Stimulated activated naive CD8-positive, alpha-beta T cell treated with anti-CD3 and anti-CD28 coated beads, Interleukin-15, Interleukin-2, amounts not matched to agents 100 U/mL and 50 U/mL, for 24 hours (primary cell): ENCODE data around the gene NCOA6.
"Not testable (repeated sequence)": the region's sequence is repeated elsewhere in the genome, so short reads cannot be mapped to it uniquely, and the experiment has no call there.

Experiments
- ATAC-seq: fragments of 150-1000 bp; cut with Tn5 transposase; one replicate; pipeline ENCODE4 v1.10.0; 2021
- DNase-seq: peaks from one replicate; pipeline ENCODE4 v3.0.0; 2021

The NCOA6 gene

GRCh38 chr20:34774886-34775285 is 50.6 kb downstream of the NCOA6 start:
- DNase-seq (no peak), ATAC-seq (no peak)

DNA sequence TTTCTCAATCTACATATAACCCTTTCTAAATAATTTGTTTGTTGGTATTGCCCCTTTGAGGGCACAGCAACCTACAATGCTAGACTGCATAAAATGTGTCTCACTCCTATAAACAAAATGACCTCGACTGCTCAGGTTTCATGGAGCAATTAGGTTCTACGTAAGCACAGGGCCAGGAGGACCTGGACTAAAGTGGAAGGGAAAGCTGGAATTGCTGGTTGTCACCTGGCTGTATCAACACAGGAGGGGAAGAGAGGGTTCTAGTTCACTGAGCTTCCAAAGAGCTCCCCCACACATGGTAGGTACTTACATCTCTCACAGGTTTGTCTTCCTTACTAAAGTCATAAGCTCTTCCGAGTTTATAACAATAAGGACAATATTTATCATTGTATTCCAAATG is 51.0 kb downstream of the NCOA6 start:
- DNase-seq = no peak
- ATAC-seq = no peak

GRCh38 chr20:34773726-34774125 is 51.7 kb downstream of the NCOA6 start:
- no peak for ATAC-seq
- DNase-seq = no peak

- DNase-seq (no peak), ATAC-seq (no peak)
Observed at GRCh38 chr20:34772437-34772836, 53.0 kb downstream of the NCOA6 start.

GRCh38 chr20:34771680-34772081 is 53.8 kb downstream of the NCOA6 start:
- ATAC-seq = no peak

GRCh38 chr20:34768096-34768495 is 57.4 kb downstream of the NCOA6 start:
- DNase-seq (no peak), ATAC-seq (no peak)

More at GRCh38 chr20:34771680-34772081, 53.8 kb downstream of the NCOA6 start:
- no peak for DNase-seq

DNA sequence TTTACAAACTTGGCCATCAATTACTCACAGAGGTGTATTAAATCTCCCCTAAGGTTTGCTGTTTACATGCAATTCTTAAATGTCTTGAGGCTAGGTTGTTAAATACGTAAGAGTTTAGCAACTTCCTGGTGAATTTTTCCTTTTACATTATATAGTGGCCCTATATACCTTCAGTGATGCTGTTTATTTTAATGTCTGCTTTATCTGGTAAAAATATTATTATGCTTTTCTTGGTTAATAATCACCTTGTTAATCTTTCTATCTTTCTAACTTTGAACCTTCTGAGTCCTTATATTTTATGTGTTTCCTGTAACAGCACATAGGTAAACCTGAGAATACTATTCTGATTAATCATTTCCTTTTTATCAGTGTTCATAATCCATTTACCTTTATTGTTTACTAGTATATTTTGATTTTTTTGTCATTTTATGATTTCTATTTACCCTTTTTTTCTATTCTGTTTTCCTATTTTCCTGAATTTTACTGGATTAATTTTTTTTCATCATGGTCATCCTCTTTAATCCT is 63.4 kb downstream of the NCOA6 start:
- ATAC-seq (no peak), DNase-seq (no peak)

DNA sequence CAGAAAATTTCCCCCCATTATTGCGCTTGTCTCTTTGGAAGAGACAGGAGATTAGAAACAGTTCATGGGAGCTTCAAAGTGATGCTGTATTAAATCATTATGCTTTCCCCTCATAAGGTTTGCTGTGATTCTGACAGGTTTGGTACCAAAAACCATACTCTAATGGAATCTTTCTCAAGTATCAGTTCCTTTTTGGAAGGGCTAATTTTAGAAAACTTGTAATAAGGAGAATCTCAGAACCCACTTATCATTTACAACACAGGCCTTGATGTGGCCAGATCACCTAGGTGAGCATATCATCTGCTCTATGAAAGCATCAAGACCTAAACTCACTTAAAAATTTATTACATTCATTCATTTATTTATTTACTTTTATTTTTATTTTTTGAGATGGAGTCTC is 70.1 kb downstream of the NCOA6 start:
- DNase-seq (no peak), ATAC-seq (no peak)

DNA sequence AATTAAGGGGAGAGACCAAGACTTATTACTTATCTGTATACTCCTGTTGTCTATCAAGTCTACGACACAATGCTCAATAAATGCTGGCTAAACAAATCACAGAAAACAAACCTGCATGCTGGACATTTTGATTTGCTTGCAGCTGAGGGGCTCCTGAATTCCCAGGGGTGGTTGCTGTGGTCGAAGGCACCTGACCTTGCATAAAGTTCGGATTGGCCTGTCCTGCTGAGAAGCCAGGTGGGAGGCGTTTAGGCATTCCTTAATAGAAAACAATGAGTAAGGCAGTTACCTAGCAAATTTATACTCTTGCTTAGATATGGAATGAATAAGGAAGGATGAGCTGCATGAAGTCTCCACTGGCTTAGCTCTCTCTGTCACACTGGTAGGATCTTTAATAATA is 70.8 kb downstream of the NCOA6 start:
- no peak for ATAC-seq
- DNase-seq = no peak

GRCh38 chr20:34753706-34754461 is 71.6 kb downstream of the NCOA6 start:
- ATAC-seq (no peak), DNase-seq (no peak)

DNA sequence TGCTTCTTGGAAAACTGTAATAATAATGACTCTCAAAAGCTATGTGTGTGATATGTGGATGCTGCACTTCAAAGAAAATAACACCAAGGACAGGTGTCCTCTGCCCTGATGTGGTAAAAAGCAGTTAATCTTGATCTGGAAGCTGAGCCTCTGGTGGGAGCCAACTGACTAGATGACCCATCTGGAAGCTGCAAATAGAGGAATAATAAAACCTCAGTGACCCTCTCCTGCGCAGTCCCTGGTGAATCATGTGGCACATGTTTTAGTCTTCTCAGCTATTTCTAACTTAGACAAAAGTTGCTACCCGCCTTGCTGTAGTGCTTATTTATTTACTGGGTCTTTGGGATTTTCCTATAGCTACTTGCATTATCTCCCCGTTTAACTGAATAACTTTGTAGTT is 74.0 kb downstream of the NCOA6 start:
- no peak for DNase-seq
- no peak for ATAC-seq

DNA sequence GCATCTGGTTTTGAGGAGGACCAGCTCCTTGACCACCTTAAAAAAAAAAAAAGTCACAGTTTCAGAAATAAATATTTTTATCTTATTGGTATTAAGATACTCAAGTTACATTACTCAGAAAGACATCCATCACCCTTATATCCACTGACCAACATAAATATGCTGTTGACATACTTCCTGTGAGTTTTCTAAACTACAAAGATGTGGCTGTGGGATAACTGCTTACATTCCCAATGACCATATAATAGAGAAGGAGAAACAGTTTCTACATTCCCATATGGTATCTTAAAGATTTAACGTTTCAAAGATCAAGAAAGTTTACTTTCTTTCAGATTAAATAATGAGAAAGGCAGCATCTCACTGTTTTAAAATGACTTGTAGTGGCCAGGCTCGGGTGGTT is 75.0 kb downstream of the NCOA6 start:
- no peak for ATAC-seq

DNA sequence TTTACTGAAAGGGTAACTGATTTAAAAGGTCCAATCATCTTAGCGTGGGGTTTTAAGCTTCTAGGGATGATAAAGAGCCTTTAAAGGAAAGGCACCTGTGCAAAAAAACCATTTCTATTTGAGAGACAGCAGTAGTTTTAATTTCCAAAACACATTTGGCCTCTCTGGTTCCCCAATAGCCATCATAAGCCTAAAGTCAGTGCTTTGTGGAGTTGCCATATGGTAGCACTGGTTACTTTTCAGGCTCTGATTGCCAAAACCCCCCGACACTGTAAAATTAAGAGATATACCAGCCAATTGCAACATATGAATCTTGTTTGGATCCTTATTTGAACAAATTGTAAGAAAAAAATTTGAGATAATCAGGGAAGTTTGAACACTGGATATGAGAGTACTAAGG is 76.7 kb downstream of the NCOA6 start:
- DNase-seq (no peak), ATAC-seq (no peak)

More for the DNA sequence above, 75.0 kb downstream of the NCOA6 start:
- no peak for DNase-seq

- no peak for ATAC-seq
- no peak for DNase-seq
Observed at GRCh38 chr20:34747479-34747878, 78.0 kb downstream of the NCOA6 start.

DNA sequence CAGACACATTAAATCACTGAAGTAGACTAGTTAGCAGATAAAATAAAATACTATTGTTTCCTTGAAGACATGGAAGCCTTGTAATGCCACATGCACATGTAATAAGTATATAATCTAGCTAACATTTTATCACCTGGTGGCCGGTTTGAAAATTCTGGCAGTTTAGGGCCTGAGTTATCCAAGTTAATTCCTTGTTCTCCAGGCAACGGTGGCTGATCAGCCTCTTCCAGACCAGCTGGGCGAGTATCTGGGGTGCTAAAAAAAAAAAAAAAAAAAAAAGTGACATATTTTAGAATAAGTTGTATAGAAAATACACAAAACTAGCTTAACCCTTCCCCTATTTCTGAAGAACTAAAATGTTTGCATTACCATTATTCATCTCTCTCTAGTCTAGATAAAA is 78.8 kb downstream of the NCOA6 start:
- DNase-seq (no peak), ATAC-seq (no peak)

- DNase-seq (no peak), ATAC-seq (no peak)
Observed at GRCh38 chr20:34744847-34745246, 80.6 kb downstream of the NCOA6 start.

- ATAC-seq = no peak
- no peak for DNase-seq
Observed at GRCh38 chr20:34744340-34744739, 81.1 kb downstream of the NCOA6 start.

DNA sequence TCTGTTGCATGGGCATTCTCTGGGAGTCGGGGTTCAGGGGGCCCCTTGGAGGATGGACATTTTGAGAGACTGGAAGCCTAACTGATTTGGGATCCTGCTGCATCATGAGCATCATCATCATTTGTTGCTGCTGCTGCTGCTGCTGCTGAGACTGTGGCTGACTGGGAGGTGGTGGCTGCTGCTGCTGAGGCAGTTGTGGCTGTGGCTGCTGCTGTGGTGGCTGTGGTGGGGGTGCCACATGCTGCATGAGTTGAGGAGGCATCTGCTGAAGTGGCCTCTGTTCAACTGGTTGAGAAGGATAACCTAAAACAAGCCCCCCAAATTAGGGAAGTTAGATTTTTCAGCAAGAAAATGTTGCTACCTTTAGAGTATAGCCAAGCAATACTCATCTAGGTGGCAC is 82.4 kb downstream of the NCOA6 start:
- ATAC-seq (no peak), DNase-seq (no peak)

DNA sequence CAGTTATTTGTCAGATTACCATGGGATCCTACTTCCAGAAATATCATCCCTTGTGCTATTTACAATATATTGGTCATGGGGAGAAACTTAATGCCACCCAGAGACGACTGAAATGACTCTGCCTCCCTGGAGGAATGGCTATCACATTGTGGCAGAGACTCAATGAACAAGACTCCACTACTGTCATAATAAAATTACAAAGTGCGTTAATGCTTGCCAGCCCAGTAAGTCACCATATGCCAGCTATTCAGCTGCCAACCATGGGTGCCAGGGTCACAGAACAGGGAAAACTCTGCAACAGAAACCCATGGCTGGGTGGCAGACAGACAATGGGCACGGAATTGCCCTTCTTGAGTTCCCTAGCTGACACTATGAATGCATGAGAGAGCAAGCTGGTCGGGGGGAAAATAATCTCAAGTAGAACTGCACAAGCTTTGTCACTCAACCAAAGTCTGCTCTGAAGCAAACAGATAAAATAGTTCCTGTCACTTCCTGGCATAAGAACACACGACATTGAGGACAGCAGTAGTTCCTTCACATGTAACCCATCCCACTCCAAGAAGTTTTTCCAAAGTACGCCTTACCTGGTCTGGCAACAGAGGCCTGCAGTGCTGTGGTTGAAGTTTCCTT is 89.2 kb downstream of the NCOA6 start:
- ATAC-seq = no peak
- DNase-seq = no peak

GRCh38 chr20:34732523-34732922 is 92.9 kb downstream of the NCOA6 start:
- DNase-seq = no peak
- no peak for ATAC-seq

GRCh38 chr20:34729416-34729815 is 96.0 kb downstream of the NCOA6 start:
- ATAC-seq (no peak), DNase-seq (no peak)

DNA sequence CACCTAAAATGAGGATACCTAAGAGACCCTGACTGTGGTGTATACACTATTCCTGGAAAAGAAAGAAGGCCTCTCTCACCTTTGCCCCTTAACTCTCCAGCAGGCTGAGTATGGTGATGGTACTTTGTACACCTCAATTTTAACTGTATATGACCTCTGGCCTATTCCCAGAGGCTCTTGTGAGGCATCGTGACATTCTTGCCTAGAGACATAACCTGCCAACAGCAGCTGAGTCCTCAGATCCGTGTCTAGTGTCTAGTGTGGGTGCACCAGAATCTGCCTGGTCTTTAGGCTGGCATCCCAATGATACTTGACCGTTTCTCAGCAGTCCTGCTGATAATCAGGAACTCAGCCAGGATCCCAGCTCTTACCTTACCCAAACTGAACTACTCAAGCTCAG is 101.3 kb downstream of the NCOA6 start:
- DNase-seq (no peak), ATAC-seq (no peak)

GRCh38 chr20:34722560-34722959 is 102.9 kb downstream of the NCOA6 start:
- ATAC-seq, DNase-seq: not testable (repeated sequence)

- no peak for DNase-seq
- no peak for ATAC-seq
Observed at GRCh38 chr20:34720266-34720665, 105.2 kb downstream of the NCOA6 start.
